Measurements from ENCODE around the gene GSK3A.

GSK3A gene

GRCh38 chr19:42212886-42213285 is 29.5 kb downstream of the GSK3A start:
- TF ChIP-seq, protein P1, sequence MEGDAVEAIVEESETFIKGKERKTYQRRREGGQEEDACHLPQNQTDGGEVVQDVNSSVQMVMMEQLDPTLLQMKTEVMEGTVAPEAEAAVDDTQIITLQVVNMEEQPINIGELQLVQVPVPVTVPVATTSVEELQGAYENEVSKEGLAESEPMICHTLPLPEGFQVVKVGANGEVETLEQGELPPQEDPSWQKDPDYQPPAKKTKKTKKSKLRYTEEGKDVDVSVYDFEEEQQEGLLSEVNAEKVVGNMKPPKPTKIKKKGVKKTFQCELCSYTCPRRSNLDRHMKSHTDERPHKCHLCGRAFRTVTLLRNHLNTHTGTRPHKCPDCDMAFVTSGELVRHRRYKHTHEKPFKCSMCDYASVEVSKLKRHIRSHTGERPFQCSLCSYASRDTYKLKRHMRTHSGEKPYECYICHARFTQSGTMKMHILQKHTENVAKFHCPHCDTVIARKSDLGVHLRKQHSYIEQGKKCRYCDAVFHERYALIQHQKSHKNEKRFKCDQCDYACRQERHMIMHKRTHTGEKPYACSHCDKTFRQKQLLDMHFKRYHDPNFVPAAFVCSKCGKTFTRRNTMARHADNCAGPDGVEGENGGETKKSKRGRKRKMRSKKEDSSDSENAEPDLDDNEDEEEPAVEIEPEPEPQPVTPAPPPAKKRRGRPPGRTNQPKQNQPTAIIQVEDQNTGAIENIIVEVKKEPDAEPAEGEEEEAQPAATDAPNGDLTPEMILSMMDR (IDR thresholded peaks at IDR 0.05; ENCODE audit: poor library complexity, severe bottlenecking), result no peak
- no peak overlapping the region for H3K4me3 ChIP-seq (ENCODE audit: severe bottlenecking)
- H3K27ac ChIP-seq (ENCODE audit: poor library complexity, severe bottlenecking), result no peak overlapping the region
- no peaks in the 10 kb centered on the region for H3K9me3 ChIP-seq (ENCODE audit: severe bottlenecking)
- H3K4me1 ChIP-seq (ENCODE audit: insufficient read depth, poor library complexity, severe bottlenecking), result peaks cover 11% of the 10 kb centered on the region
- no peak for ATAC-seq (ENCODE audit: low read depth)
- H3K36me3 ChIP-seq (ENCODE audit: low read depth), result peaks cover 71% of the 10 kb centered on the region
- no peak for DNase-seq (ENCODE audit: low spot score)
- H3K27me3 ChIP-seq (ENCODE audit: insufficient read depth, poor library complexity, severe bottlenecking), result no peaks in the 10 kb centered on the region

GRCh38 chr19:42208612-42209011 is 33.8 kb downstream of the GSK3A start:
- TF ChIP-seq, protein P1 (IDR thresholded peaks at IDR 0.05; ENCODE audit: poor library complexity, severe bottlenecking), result no peak
- DNase-seq (ENCODE audit: low spot score) (no peak), ATAC-seq (ENCODE audit: low read depth) (no peak)
- H3K9me3 ChIP-seq (ENCODE audit: severe bottlenecking), result no peaks in the 10 kb centered on the region
- H3K27ac ChIP-seq (ENCODE audit: poor library complexity, severe bottlenecking), result peak overlapping the region; percentile 88
- H3K27me3 ChIP-seq (ENCODE audit: insufficient read depth, poor library complexity, severe bottlenecking), result no peaks in the 10 kb centered on the region
- H3K4me3 ChIP-seq (ENCODE audit: severe bottlenecking), result no peak overlapping the region
- peaks cover 78% of the 10 kb centered on the region for H3K36me3 ChIP-seq (ENCODE audit: low read depth)
- peaks cover 26% of the 10 kb centered on the region for H3K4me1 ChIP-seq (ENCODE audit: insufficient read depth, poor library complexity, severe bottlenecking)

GRCh38 chr19:42207767-42208271 is 34.6 kb downstream of the GSK3A start:
- H3K4me1 ChIP-seq (ENCODE audit: insufficient read depth, poor library complexity, severe bottlenecking), result peaks cover 26% of the 10 kb centered on the region
- H3K9me3 ChIP-seq (ENCODE audit: severe bottlenecking), result no peaks in the 10 kb centered on the region
- H3K4me3 ChIP-seq (ENCODE audit: severe bottlenecking), result no peak overlapping the region
- peaks cover 78% of the 10 kb centered on the region for H3K36me3 ChIP-seq (ENCODE audit: low read depth)
- TF ChIP-seq, protein P1 (IDR thresholded peaks at IDR 0.05; ENCODE audit: poor library complexity, severe bottlenecking), result no peak
- peak overlapping the region; percentile 88 for H3K27ac ChIP-seq (ENCODE audit: poor library complexity, severe bottlenecking)
- H3K27me3 ChIP-seq (ENCODE audit: insufficient read depth, poor library complexity, severe bottlenecking), result no peaks in the 10 kb centered on the region
- ATAC-seq (ENCODE audit: low read depth) (peak; percentile 89), DNase-seq (ENCODE audit: low spot score) (no peak)

- TF ChIP-seq, protein P1 (IDR thresholded peaks at IDR 0.05; ENCODE audit: poor library complexity, severe bottlenecking), result no peak
- Histone ChIP-seq H3K27me3 (ENCODE audit: insufficient read depth, poor library complexity, severe bottlenecking) (no peaks in the 10 kb centered on the region), H3K4me1 (ENCODE audit: insufficient read depth, poor library complexity, severe bottlenecking) (peaks cover 26% of the 10 kb centered on the region), H3K4me3 (ENCODE audit: severe bottlenecking) (no peak overlapping the region), H3K27ac (ENCODE audit: poor library complexity, severe bottlenecking) (peak overlapping the region; percentile 88), H3K36me3 (ENCODE audit: low read depth) (peaks cover 80% of the 10 kb centered on the region), H3K9me3 (ENCODE audit: severe bottlenecking) (no peaks in the 10 kb centered on the region)
- ATAC-seq (ENCODE audit: low read depth) (peak; percentile 90), DNase-seq (ENCODE audit: low spot score) (no peak)
Measured at GRCh38 chr19:42206871-42207755, 35.3 kb downstream of the GSK3A start.

DNA sequence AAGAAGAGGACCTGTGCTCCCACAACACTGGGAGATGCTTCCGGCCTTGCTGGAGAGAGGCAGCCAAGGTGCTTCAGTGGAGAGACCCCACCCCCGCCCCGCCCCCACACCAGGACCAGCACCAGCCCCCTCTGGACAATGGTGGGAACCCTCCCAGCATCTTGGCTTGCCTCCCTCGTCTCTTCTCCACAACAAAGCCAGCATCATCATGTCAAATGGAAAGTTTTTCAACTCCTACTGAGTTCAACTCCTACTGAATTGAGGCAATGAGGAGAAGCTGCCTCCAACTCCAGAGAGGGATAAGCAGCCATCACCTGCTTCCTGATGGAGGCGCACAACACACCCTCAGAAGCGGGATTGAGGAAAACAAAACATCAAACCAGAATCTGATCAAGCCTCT is 37.7 kb downstream of the GSK3A start:
- Histone ChIP-seq H3K27me3 (ENCODE audit: insufficient read depth, poor library complexity, severe bottlenecking) (no peaks in the 10 kb centered on the region), H3K36me3 (ENCODE audit: low read depth) (peaks cover 75% of the 10 kb centered on the region), H3K9me3 (ENCODE audit: severe bottlenecking) (no peaks in the 10 kb centered on the region), H3K27ac (ENCODE audit: poor library complexity, severe bottlenecking) (peak overlapping the region; percentile 88), H3K4me1 (ENCODE audit: insufficient read depth, poor library complexity, severe bottlenecking) (peaks cover 35% of the 10 kb centered on the region), H3K4me3 (ENCODE audit: severe bottlenecking) (no peak overlapping the region)
- TF ChIP-seq, protein P1 (IDR thresholded peaks at IDR 0.05; ENCODE audit: poor library complexity, severe bottlenecking), result no peak
- ATAC-seq (ENCODE audit: low read depth) (no peak), DNase-seq (ENCODE audit: low spot score) (no peak)

Data from RWPE2 (cell line).